NCI-H1694 treated with DMSO at 0.1 percent for 48 hours (cell line): ENCODE data around the gene IQSEC1.

Source experiments
- DNase-seq: peaks from one replicate; lab custom pipeline; 2025; lab: John Stamatoyannopoulos, UW

Gene IQSEC1

DNA sequence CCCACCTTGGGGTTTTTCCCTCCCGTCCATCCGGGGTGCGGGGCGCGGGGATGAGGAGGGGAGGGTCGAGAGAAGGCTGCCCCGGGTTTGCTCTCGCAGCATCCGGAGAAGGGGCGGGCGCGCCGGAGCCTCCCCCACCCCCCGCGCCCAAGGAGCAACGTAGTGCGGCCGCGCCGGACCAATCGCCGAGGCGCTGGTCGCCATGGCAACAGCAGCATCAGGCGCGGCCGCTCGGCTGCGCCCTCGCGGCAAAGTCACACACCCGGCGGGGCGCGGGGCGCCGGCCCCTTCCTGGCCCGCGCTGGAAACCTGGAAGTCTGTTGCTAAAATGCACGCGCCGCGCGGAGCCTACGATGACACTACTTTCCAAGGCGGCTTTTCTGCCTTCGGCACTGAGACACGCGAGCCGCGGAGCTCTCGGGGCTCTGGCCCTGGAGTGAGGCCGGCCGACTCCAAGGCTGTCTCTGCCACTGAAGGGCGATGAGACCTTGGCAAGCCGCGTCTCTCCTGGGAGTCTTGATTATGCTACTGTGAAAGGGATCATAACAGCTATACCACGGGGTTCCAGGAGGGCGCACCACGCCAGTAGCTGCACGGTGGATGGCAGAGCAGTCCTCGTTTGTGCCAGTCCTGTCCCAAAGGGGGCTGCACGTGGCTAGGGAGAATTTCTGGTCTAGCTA is at the start of gene IQSEC1:
Gene IQSEC1 (minus strand): TSS at position 104 of the 680 bp plus-strand sequence. CDS start 415 bp downstream, outside the sequence.
- no peak for DNase-seq

DNA sequence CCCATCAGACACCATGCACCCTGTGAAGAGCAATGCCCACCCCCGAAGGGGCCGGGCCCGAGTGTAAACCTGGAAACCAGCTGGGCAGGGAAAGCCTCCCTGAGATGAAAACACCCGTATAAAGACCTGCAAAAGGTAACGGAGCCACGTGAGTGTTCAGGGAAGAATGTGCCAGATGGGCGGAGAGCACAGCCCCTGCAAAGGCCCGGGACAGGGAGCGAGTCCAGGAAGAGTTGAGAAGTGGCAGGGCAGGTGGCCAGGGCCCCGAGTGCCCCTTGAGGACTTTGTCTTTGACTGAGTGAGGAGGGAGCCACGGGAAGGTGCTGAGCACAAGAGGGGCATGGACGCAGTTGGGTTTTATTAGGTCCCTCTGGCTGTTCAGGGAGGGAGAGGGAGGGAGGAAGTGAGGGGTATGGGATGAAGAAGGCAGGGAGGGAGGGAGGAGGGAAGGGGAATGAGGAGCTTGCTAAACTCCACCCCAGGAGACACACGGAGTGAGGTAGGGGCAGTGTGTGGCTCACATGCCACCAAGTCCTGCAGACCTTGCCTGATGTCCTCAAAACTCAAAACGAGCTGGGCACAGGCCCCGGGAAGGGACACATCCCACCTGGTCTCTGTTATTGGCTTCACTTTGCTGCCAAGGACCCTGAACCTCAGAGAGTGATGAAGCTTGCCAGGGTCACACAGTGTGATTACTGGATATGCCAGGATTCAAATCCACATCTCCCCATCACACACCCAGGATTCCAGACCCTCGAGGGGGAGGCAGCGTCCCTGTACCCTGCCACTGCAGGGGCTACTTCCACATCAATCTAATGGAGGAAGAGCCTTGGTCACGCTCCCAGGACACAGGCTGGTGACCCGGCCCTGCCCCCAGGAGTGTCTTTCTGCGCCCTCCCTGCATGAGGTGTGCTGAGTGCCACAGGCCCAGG is 49.1 kb upstream of the IQSEC1 start:
- no peak for DNase-seq

DNA sequence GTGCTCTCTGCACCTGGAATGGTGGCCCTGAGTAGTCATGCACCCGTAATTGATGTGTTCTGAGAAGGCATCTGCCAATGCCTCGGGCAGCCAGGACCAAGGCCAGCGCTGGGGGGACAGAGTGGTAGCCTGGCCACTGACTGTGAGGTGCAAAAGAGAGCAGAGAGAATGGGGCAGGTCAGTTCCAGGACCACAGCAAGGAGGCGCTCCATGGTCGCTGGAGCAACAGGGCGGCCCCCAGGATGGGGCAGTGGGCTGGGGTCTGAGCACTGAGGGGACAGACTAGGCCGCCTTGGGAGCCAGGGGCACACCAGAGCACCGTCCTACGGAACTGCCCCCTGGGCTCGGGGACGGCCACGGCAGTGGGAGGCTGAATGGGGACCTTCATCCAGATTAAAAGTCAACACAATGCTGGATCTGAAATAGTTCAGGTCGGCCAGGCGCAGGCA is 48.3 kb upstream of the IQSEC1 start:
- no peak for DNase-seq

- no peak for DNase-seq
Observed at GRCh38 chr3:13120928-13121552, 47.8 kb upstream of the IQSEC1 start.

DNA sequence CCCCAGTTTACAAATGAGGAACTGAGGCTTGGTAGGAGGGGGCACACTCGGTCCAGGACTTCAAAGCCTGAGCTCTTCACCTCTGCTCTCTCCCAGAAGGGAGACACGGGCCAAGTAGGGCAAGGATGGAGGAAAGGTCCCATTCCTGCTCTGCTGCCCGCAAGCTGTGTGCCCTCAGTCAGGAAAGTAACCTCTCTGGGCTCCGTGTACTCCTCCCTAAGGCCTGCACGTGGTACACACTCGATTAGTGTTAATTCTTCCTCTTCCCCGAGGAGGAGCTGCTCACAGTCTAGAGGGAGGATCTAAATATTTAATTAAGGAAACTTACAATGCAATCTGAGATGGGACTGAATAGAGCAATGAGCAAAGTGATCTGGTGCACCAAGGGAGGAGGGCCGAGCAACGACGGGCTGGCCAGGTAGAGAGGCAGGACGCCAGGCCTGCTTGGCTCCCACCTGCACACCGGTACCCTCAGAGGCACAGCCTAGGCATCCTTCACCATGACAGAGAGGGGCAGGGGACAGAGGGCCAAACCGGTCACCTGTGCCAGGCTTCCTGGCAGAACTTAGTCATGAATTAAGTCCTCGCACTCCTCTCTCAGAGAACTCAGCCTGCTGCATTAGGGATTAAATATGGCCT is 47.2 kb upstream of the IQSEC1 start:
- DNase-seq: no peak

DNA sequence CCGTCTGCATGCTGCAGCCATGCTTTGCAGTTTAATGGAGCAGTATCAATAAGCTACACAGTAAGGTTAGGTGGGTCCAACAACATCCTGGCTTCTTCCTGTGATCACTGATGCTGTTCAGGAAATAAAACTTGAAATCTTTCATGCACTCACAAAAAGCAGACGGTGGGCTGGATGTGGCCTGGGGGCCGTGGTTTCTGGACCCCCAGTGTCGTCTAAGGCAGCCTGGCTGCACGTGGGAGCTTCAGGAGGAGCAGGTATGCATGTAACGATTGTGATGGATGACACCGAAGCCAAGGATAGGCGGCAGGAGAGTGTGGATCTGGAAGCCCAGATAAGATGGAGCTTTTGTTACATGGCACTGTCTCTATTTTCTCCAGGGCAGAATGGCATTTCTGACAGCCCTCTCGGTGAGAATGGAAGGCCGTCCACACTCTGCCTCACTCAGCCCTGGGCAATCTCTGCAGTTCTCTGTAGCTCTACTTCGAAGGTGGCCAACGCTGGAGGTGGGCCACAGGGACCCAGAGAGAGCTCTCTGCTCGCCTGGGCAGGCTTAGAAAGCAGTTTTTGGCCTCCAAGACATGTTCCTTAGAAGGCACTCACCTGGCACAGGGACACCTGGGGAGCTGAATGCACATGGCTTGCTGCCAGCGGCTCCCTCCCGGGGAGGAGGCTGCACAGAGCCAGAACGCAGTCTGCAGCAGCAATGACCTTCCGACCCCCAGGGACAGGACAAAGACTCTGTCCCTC is 46.4 kb upstream of the IQSEC1 start:
- DNase-seq: no peak

DNA sequence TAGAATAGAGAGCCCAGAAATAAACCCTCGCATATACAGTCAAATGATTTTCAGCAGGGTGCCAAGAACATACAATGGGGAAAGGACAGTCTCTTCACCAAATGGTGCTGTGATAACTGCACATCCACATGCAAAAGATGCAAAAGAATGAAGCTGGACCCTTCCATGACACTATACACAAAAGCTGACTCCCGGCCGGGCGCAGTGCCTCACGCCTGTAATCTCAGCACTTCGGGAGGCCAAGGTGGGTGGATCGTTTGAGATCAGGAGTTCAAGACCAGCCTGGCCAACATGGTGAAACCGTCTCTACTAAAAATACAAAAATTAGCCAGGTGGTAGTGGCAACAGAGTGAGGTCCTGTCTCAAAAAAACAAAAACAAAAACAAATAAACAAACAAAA is 43.2 kb upstream of the IQSEC1 start:
- no peak for DNase-seq

GRCh38 chr3:13115991-13116390 is 42.8 kb upstream of the IQSEC1 start:
- DNase-seq: no peak

- no peak for DNase-seq
Observed at GRCh38 chr3:13115576-13115910, 42.3 kb upstream of the IQSEC1 start.

- DNase-seq: no peak
Observed at GRCh38 chr3:13114811-13115575, 41.8 kb upstream of the IQSEC1 start.

- no peak for DNase-seq
Observed at GRCh38 chr3:13113346-13114330, 40.4 kb upstream of the IQSEC1 start.

GRCh38 chr3:13112521-13113345 is 39.5 kb upstream of the IQSEC1 start:
- no peak for DNase-seq

GRCh38 chr3:13111873-13112520 is 38.8 kb upstream of the IQSEC1 start:
- no peak for DNase-seq

GRCh38 chr3:13111173-13111872 is 38.1 kb upstream of the IQSEC1 start:
- DNase-seq: no peak

- no peak for DNase-seq
Observed at GRCh38 chr3:13110678-13111116, 37.5 kb upstream of the IQSEC1 start.

- DNase-seq: no peak
Observed at GRCh38 chr3:13109516-13109915, 36.3 kb upstream of the IQSEC1 start.

- no peak for DNase-seq
Observed at GRCh38 chr3:13108861-13109260, 35.6 kb upstream of the IQSEC1 start.
